ENCODE measurements around the gene UNC45B.
"Not testable (repeated sequence)": the region's sequence is repeated elsewhere in the genome, so short reads cannot be mapped to it uniquely, and the experiment has no call there.

The UNC45B gene, protein sequence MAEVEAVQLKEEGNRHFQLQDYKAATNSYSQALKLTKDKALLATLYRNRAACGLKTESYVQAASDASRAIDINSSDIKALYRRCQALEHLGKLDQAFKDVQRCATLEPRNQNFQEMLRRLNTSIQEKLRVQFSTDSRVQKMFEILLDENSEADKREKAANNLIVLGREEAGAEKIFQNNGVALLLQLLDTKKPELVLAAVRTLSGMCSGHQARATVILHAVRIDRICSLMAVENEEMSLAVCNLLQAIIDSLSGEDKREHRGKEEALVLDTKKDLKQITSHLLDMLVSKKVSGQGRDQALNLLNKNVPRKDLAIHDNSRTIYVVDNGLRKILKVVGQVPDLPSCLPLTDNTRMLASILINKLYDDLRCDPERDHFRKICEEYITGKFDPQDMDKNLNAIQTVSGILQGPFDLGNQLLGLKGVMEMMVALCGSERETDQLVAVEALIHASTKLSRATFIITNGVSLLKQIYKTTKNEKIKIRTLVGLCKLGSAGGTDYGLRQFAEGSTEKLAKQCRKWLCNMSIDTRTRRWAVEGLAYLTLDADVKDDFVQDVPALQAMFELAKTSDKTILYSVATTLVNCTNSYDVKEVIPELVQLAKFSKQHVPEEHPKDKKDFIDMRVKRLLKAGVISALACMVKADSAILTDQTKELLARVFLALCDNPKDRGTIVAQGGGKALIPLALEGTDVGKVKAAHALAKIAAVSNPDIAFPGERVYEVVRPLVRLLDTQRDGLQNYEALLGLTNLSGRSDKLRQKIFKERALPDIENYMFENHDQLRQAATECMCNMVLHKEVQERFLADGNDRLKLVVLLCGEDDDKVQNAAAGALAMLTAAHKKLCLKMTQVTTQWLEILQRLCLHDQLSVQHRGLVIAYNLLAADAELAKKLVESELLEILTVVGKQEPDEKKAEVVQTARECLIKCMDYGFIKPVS

DNA sequence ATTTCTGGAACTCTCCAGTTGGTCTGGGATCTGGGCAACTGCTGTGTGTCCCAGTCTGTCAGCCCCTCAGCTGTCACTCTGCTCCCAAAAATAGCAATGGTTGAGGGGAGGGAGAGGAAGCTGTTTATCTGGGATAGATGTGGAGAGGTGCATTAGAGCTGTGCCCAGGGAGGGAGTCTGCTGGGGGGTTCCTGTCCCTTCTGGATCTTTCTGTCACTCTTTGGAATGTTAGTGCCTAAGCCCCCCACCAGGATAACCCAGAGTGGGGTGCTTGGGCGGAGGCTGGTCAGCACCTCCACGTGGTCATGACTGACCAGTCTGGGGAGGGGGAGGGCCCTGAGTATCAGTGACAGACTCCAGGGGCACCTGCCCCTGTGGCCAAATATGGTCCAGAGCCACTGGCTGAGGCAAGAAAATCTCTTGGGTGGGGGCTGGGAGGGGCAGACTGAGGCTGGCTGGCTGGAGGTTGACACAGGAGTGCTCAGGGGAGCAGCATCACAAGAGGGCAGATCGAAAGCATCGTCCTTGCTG lies at the start of gene UNC45B:
Gene UNC45B, plus strand, starts transcription at position 443 of the 531 bp plus-strand sequence. CDS start 447 bp downstream, outside the sequence.
- DNase-seq (ENCODE audit: low read depth) = no peak

DNA sequence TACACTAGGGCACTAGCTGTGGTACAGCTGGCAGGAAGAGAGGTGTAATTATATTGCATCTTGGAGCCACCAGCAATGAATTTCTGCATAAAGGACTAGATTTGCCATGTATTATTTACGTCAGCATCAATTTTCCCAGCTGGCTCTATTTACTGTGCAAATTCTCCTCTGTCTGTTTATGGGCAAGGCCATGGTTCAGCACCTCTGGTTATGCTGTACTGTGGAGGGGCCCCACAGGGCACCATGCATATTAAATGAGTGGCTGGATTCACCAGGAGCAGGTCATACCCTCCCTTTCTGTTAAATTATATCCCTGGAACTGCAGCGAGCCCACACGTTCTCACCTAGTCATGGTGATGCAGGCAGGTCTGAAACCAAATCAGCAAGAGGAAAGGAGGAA lies 47.7 kb upstream of the UNC45B start:
- no peak for DNase-seq (ENCODE audit: low read depth)

DNA sequence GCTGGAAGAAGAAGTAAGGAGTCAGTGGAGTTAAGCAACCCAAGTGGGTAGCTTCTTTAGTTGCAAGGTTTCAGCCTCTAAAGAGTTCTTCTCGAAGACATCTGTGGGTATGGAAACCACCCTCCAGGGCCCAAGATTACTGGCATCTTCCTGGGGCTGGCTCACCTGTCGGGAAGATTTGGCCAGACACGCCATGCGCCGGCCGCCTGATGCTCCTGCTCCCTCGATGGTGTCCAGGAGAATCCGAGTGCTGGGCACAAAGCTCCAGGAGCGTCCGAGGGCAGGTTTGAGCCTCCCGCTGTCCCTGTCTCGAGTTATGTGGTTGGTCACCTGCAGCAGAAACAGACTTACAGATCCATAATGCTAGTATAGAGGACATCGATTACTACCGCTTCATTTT lies 46.6 kb upstream of the UNC45B start:
- DNase-seq (ENCODE audit: low read depth) = no peak

DNA sequence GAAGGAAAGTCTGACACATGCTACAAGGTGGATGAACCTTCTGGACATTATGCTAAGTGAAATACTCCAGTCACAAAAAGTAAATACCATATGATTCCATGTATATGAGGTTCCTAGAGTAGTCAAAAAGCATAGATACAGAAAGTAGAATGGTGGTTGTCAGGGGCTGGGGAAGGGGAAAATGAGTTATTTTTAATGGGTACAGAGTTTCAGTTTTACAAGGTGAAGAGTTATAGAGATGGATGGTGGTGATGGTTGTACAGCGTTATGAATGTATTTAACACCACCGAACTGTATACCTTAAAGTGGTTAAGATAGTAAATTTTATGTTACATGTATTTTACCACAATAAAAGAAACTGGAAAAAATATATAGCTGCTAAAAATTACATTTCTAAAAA lies 45.9 kb upstream of the UNC45B start:
- no peak for DNase-seq (ENCODE audit: low read depth)

DNA sequence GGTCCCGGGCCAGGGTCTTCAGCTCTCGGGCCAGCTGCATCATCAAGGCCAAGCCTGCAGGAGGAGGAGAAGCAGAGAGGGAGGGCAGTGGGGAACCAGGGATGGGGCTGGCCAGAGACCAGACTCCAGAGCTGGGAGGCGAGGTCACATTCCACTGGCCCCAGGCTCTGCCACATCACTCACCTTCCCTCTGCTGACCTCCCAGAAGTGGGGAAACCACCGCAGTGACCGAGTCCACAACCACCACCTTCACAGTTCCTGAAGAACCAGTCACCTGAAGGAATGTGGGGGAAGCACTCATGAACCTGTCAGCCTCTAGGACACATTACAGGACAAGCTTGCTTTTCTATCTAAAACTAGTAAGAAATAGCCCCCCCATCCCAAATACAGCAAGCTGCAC lies 44.3 kb upstream of the UNC45B start:
- no peak for DNase-seq (ENCODE audit: low read depth)

DNA sequence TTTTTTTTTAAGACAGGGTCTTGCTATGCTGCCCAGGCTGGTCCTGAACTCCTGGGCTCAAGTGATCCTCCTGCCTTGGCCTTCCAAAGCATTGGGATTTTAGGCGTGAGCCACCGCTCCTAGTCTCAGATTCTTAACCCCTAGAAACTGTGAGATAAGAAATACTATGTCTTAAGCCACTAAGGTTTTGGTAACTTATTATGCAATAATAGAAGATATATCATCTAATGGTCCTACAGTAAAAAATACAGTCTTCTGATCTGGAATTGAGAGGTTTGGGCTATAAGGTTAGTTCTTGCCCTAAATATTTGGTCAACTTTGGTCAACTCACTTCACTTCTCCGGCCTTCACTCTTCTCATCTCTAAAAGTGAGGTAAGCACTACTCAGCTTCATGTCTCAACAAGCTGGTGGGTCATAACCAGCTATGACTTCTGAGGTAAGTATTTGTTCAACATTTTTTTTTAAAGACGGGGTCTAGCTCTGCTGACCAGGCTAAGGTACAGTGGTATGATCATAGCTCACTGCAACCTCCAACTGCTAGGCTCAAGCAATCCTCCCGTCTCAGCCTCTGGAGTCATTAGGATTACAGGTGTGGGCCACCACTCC lies 42.7 kb upstream of the UNC45B start:
- DNase-seq (ENCODE audit: low read depth) = no peak

DNA sequence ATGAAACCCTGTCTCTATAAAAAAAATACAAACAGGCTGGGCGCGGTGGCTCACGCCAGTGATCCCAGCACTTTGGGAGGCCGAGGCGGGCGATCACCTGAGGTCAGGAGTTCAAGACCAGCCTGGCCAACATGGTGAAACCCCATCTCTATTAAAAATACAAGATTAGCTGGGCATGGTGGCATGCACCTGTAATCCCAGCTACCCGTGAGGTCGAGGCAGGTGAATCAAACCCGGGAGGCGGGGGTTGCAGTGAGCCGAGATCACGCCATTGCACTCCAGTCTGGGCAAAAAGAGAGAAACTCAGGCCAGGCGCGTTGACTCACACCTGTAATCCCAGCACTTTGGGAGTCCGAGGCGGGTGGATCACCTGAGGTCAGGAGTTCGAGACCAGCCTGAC lies 36.8 kb upstream of the UNC45B start:
- not testable (repeated sequence) for DNase-seq (ENCODE audit: low read depth)

DNA sequence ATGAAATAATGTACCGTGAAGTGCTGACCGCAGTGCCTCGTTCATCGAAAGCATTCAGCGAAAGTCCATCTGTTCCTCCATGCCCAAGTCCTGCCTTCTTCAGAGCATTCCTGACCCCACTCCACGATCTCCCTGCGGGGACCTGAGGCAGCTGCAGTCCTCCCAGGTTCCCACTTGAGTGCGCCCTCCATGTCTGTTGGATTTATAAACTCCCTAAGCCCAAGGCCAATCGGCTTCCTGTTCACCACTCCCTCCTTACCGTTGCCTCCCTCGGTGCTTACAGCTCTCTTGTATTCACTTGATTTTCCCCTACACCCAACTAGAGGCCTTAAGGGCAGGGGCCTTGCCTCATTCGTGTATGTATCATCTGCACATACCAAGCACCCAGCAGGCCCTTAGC lies 30.8 kb upstream of the UNC45B start:
- DNase-seq (ENCODE audit: low read depth) = no peak

DNA sequence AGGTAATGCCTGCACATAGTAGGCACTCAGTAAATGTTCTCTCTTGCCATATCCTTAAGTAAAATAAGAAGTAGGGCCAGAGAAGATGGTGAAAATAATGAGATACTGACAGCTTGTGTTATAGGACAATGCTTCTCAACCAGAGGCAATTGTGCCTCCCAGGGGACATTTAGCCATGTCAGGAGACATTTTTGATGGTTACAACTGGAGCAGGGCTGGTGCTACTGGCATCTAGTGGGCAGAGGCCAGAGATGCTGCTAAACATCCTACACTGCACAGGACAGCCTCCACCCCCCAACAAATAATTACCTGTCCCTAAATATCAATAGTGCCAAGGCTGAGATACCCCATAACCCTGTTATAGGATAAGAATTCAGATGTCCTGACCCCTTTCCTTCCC lies 29.6 kb upstream of the UNC45B start:
- no peak for DNase-seq (ENCODE audit: low read depth)

DNA sequence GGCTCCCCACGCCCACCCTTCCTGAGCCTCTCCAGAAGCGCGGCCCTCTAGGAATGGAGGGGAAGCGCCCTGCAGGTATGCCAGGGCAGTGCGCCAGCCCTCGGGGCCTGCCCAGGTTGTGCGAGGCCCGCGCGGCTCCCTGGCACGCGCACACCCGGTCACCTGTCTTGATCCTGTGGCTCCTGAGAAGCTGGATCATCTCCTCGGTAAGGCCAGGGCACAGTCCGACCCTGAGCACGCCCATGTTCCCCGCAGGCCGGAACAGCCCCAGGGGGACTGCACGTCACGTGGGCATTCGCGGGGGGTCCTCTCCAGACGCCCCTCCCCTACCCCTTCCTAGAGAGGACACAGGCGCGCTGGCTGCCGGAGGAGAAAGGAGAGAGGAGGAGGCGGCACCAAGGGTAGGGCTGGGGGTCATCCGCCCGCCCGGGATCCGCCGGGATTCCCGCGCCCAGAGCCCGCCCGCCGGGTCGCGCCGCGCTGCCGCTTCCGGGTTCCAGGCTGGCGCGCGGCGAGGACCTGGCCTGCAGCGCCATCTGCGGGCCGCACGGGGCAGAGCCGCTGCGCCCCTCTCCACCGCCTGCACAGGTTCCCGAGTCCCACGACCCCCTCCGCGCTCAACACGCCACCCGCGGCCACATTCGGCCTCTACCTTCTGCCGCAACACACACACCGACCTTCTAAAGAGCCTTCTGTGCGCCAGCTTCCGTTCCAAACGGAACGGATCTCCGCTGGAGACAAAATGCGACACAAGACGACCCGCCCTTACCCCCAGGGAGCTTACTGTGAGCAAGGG lies 28.0 kb upstream of the UNC45B start, which contains the start of gene RAD51D:
Gene RAD51D, minus strand, starts transcription at position 491 of the 796 bp plus-strand sequence. Its CDS starts 247 bp downstream, at position 244.
- DNase-seq (ENCODE audit: low read depth) = no peak

DNA sequence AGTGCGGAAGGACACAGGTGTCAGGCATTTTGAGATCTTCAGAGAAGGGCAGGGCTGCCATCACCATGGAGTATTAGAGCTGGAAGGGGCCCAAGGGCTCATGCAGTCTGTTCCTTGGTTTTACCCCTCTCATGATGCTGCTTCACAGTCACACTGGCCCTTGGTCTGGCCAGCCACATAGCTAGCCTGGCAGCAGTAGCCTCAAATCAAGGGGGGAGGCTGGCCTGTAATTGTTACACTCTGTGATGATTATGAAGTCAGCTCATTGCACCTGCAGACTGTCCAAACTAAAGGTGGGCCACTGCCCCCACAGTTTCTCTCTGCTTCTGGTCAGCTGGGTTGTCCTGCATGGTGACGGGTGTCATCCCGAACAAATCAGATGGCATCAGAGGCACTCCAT lies 26.3 kb upstream of the UNC45B start, which contains the start of gene FNDC8:
Gene FNDC8, plus strand, starts transcription at position 301 of the 400 bp plus-strand sequence. Its CDS starts 79 bp downstream, at position 380.
- DNase-seq (ENCODE audit: low read depth) = no peak

DNA sequence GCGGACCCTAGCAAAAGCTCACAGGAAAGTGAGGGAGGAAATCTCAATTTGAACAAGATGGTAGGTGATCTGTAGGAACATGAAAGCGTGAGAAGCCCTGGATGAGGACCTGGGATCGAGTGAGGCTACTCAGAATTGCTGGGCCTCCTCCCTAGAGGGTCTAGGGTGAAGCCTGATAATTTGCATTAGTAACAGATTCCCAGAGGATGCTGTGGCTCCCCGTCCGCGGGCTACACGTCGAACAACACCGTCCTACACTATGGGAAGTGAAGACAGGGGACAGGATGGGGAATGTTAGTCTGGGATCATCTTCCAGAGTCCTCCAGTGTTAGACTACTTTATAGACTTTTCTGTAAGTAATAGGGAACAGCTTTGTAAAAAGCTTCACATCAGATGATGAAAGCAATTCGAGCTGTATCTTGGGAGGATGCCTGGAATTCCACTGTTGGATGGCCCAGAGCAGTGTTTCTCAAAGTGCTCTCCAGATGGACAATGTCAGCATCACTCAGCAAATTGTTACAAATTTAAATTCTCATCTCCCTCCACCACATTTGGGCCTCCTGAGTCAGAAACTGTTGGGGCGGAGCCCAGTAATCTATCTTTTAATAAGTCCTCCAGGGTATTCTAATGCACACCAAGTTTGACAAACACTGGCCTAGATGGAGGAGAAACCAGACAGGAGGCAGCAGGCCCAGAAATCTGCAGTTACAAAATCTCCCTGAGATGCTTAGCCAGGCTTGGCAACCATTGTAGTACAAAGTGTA lies 19.7 kb upstream of the UNC45B start:
- DNase-seq (ENCODE audit: low read depth) = no peak

DNA sequence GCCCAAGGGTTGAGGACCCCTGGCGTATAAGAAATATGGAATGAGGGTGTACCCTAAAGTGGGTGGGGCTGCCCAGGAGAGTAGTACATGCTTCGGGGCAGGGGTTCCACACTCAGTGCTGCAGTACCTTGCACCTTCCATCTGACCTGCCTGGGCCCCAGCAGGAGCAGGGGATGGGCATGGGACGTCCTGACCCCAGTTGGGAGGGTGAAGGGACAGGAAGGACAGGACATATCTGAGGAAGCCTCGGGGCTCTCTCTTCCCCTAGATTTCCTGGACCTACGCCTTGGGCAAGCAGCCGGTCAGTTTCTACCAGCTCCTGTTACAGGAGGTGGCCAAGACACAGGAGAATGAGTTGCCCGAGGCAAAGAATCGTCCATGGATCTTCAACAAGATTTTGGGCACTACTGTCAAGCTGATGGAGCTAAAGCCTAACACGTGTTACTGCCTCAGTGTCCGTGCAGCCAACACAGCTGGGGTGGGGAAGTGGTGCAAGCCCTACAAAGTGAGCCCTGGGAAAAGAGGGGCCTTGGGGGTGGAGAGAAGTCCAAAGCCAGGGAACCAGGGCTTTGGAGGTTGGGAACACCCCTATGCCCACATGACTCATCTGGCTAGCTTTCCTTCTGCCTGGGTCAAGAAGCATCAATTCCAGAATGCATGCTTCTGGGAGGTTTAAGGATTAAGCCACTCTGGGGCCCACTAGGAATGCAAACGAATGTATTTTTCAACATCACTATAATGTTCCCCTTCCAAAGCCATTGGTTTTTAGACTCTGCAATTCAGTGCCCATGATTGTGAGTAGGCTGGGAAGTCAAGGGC lies 18.3 kb upstream of the UNC45B start:
- DNase-seq (ENCODE audit: low read depth) = no peak

DNA sequence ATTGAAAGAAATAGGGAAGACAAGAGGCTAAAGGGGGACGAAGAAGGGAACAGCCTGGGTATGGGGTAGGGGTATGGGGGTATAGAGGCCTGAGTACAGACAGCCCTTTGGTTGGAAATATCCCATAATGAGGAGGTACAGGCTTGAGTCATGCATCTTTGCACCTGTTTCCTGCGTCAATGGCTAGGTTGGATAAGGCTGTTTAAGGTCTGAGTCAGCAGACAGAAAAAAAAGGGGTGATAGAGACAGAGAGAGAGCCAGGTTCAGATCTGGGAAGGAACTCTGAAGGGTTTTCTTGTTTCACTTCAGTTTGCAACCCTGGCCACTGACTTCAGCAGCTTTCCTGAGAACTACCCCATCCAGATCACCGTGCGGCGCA lies 17.7 kb upstream of the UNC45B start:
- DNase-seq (ENCODE audit: low read depth) = no peak

DNA sequence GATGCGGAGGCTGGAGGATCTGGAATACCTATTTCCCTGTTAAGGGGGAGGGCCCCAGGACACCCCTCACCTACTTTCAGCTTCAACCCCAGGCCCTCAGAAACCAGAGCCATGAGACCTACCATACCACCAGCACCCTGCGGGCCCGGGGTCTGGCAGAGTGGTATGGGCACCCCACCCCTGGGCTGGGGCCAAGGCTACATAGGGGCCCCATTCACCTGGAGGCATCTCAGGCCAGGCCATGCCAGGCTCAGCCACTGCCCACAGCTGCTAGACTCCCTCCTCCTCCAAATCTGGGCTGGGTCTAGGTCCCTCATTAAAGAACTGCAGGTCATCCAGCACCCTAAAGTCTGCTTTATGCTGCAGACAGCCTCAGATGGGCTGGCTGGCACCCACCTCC lies 17.2 kb upstream of the UNC45B start:
- no peak for DNase-seq (ENCODE audit: low read depth)

DNA sequence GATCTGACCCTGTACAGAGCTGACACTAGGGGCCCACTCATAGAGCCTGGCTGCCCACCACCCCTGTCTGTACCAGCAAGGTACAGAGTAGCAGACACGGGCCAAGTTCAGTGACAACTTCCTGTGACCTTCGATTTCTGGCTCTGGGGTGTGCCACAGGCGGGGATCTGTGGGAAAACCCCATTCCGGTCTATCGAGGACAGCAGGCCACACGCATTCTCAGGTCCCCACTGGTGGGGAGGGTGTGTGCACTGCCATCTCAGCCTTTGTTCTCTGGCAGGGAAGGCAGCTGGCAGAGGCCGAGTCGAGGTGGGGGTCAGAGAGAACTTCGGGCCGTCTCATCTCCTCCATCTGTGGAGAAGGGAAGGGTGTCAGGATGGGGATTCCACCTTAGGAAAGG lies 15.5 kb upstream of the UNC45B start:
- no peak for DNase-seq (ENCODE audit: low read depth)

DNA sequence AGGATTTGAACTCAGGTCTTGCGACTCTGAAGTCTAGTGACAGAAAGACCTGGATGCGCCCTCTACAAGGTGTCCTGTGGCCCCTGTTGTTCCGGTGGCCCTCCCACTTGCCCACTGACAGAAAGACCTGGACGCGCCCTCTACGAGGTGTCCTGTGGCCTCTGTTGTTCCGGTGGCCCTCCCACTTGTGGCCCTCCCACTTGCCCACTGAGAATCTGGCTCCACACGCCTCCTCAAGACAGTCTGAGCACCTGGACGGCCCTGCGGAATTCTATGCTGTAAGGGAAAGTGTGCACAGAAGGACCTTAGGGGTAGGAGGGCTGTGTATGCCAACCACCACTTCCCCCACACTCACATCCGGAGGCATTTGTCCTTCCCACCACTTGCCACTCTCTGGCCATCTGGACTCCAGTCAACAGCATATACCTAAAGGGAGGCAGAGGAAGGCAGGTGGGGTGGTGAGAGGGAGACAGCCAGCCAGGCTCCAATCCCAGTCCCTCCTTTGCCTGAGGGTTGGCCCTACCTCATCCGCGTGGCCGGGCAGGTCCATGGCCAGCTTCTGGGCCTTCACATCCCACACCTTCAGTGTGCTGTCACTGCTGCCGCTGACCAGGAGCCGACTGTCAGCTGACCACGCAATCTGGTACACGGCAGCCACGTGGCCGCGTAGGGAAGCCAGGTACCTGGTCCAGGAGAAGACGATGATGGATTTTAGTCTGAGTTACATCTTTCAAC lies 14.6 kb upstream of the UNC45B start:
- no peak for DNase-seq (ENCODE audit: low read depth)

DNA sequence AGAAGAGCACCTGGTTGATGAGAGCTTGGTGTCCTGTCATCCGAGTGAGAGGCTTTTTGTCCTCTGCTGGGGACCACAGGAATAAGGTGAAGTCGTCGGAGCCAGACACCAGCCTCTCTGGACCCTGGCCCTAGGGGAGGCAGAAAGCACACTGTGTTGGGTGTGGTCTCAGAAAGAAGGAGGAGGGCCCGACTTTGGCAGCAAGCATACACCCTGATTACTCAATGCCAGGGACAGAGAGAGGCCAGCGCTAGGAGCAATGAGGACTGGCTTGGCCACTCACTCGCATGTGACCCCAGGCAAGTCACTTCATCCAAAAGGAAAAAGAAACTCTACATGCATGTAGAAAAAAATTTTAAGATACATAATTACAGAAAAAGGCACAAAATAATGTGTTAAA lies 12.3 kb upstream of the UNC45B start:
- no peak for DNase-seq (ENCODE audit: low read depth)

DNA sequence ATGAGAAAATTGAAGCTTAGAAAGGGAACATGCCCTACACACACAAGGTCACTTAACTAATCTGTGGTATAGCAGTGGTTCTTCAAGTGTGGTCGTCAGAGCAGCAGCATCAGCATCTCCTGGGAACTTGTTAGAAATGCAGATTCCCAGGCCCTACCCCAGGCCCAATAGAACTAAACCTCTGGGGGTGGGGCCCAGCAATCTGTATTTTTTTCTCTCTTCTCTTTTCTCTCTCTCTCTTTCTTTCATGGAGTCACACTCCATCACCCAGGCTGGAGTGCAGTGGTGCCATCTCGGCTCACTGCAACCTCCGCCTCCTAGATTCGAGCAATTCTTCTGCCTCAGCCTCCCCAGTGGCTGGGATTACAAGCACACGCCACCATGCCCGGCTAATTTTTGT lies 9.4 kb upstream of the UNC45B start:
- no peak for DNase-seq (ENCODE audit: low read depth)
